ENCODE data around the gene EEFSEC.

EEFSEC gene

GRCh38 chr3:128317101-128317697 is 163.9 kb downstream of the EEFSEC start:
- no peak for DNase-seq (ENCODE audit: extremely low read depth, insufficient read length)
- peaks cover 2% of the 10 kb centered on the region for H3K36me3 ChIP-seq (ENCODE audit: control insufficient read depth, insufficient read depth, low read length)
- H3K4me3 ChIP-seq (replicated peaks; ENCODE audit: low read depth, low read length) = no peak overlapping the region
- TF ChIP-seq CTCF (IDR thresholded peaks at IDR 0.05; ENCODE audit: insufficient read depth, low read length, poor library complexity, severe bottlenecking) = no peak
- H3K27me3 ChIP-seq (replicated peaks; ENCODE audit: control insufficient read depth, insufficient read depth, low read length) = no peaks in the 10 kb centered on the region

DNA sequence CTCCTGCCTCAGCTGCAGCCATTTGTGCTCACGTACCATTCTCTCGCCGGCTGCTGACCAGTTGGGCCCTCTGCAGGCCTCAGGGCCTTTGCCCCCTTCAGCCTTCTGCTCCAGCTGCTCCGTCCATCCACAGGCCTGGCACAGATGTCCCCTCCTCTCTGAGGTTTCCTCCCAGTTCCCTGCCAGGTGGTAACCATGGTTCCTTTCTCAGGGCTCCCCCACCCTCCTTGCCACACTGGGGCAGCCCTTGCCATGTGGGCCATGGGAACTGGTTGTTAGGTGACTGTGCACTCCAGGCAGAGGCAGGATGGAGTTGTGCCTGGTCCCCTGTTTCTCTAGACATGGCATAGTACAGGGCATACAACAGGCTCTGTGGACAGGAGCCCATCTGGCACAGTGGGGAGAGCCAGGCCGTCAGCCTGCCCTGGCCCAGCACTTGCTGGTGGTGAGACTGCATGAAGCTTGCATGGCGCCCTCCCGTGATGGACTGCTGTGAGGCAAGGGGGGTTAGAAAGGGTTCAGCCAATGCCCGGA is 164.5 kb downstream of the EEFSEC start:
- Histone ChIP-seq H3K27me3 (replicated peaks; ENCODE audit: control insufficient read depth, insufficient read depth, low read length) (no peaks in the 10 kb centered on the region), H3K4me3 (replicated peaks; ENCODE audit: low read depth, low read length) (no peak overlapping the region), H3K36me3 (ENCODE audit: control insufficient read depth, insufficient read depth, low read length) (peaks cover 2% of the 10 kb centered on the region)
- TF ChIP-seq CTCF (IDR thresholded peaks at IDR 0.05; ENCODE audit: insufficient read depth, low read length, poor library complexity, severe bottlenecking) = no peak
- DNase-seq (ENCODE audit: extremely low read depth, insufficient read length) = no peak

GRCh38 chr3:128318275-128318941 is 165.1 kb downstream of the EEFSEC start:
- no peak for TF ChIP-seq CTCF (IDR thresholded peaks at IDR 0.05; ENCODE audit: insufficient read depth, low read length, poor library complexity, severe bottlenecking)
- Histone ChIP-seq H3K4me3 (replicated peaks; ENCODE audit: low read depth, low read length) (no peak overlapping the region), H3K27me3 (replicated peaks; ENCODE audit: control insufficient read depth, insufficient read depth, low read length) (no peaks in the 10 kb centered on the region), H3K36me3 (ENCODE audit: control insufficient read depth, insufficient read depth, low read length) (peaks cover 2% of the 10 kb centered on the region)
- no peak for DNase-seq (ENCODE audit: extremely low read depth, insufficient read length)

DNA sequence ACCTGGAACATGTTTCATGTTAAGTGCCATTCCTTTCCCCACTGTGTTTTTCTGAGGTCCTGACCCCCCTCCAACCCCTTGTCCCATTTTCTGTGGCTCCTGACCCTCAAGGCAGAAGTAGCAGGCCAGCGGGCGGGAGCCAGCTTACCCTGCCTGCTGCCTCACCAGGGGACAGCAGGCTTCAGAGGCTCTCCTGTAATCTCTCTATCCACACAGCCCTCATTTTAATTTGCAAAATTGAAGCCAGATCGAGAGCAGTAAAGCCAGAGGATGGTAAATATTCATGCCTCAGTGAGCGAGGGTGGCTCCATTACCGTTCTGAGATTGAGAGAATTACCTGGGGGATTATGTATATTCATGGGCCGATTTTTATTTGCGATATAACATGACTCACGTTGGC is 165.8 kb downstream of the EEFSEC start:
- no peak overlapping the region for H3K4me3 ChIP-seq (replicated peaks; ENCODE audit: low read depth, low read length)
- peaks cover 2% of the 10 kb centered on the region for H3K36me3 ChIP-seq (ENCODE audit: control insufficient read depth, insufficient read depth, low read length)
- TF ChIP-seq CTCF (IDR thresholded peaks at IDR 0.05; ENCODE audit: insufficient read depth, low read length, poor library complexity, severe bottlenecking) = no peak
- DNase-seq (ENCODE audit: extremely low read depth, insufficient read length) = no peak
- H3K27me3 ChIP-seq (replicated peaks; ENCODE audit: control insufficient read depth, insufficient read depth, low read length) = no peaks in the 10 kb centered on the region

- H3K27me3 ChIP-seq (replicated peaks; ENCODE audit: control insufficient read depth, insufficient read depth, low read length) = no peaks in the 10 kb centered on the region
Observed at GRCh38 chr3:128319741-128320141, 166.5 kb downstream of the EEFSEC start.

More at GRCh38 chr3:128319741-128320141, 166.5 kb downstream of the EEFSEC start:
- H3K4me3 ChIP-seq (replicated peaks; ENCODE audit: low read depth, low read length) = no peak overlapping the region
- no peak for TF ChIP-seq CTCF (IDR thresholded peaks at IDR 0.05; ENCODE audit: insufficient read depth, low read length, poor library complexity, severe bottlenecking)
- peaks cover 2% of the 10 kb centered on the region for H3K36me3 ChIP-seq (ENCODE audit: control insufficient read depth, insufficient read depth, low read length)
- DNase-seq (ENCODE audit: extremely low read depth, insufficient read length) = no peak
